GM19324 (cell line): ENCODE data around the gene MATN1.

ENCODE experiments used
- ATAC-seq: cut with Tn5 transposase; IDR thresholded peaks from one replicate; pipeline ENCODE4 v1.9.1; 2021; ENCODE audit warnings: mild to moderate bottlenecking, moderate library complexity; ENCODE audit not compliant: unreplicated experiment, low FRiP score

Gene MATN1

DNA sequence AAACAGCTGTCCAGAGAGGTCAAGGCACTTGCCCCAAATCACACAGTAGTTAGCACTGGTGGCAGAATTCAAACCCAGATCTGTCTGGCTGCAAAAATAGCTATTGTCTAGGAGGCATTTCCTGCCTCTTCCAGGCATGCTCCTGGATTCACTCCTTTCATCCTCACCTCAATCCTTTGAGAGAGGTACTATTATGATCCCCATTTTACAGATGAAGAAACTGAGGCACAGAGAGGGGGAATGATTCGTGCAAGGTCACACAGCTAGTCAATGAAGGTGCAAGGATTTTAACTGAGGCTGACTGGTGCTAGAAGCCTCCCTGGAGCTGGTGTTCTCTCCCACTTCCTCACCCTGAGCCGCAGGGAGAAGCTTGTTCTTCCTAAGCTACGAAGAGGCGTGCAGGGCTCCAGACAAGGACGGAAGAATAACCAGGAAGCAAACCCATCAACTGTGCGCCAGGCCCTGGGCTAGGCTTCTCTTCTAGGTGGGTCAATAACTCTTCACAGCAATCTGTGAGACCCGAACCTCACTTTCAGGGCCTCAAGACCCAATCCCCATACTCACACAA lies 34.8 kb upstream of the MATN1 start:
- ATAC-seq = no peak

DNA sequence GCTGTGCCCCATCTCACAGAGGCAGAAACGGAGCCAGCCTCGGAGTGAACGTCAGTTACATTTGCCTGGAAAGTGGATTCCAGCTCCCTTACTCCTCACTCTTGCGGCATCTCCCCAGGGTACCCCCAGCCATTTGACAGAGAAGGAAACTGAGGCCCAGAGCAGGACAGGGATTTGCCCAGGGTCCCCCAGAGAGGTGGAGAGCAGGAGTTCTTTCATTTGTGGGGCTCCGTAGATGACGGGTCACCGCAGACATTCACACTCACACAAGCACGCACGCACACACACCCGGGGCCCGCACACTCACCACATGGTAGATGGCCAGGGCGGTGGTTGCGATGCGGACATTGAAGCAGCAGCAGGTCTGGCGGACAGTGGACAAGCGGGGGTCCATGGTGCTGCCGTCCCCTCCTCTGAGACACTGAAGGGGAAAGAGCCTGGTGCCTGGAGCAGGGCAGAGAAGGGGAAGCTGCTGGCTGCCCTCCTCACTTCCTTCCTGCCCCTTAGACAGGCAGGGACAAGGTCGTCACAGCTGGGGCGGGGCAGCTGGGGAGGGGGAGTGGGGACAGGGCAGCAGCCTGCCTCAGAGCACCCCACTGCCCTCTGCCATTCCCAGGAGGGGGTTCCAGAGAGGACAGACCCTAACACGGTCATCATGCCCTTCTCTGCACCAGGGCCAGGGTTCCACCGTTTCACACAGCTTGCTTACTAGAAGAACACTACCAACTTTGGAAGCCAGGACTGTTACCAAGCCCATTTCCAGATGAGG lies 34.2 kb upstream of the MATN1 start, which contains the start of gene LAPTM5:
Gene LAPTM5 (minus strand): TSS at position 423 of the 769 bp plus-strand sequence. CDS start 29 bp downstream, at position 394.
- no peak for ATAC-seq

DNA sequence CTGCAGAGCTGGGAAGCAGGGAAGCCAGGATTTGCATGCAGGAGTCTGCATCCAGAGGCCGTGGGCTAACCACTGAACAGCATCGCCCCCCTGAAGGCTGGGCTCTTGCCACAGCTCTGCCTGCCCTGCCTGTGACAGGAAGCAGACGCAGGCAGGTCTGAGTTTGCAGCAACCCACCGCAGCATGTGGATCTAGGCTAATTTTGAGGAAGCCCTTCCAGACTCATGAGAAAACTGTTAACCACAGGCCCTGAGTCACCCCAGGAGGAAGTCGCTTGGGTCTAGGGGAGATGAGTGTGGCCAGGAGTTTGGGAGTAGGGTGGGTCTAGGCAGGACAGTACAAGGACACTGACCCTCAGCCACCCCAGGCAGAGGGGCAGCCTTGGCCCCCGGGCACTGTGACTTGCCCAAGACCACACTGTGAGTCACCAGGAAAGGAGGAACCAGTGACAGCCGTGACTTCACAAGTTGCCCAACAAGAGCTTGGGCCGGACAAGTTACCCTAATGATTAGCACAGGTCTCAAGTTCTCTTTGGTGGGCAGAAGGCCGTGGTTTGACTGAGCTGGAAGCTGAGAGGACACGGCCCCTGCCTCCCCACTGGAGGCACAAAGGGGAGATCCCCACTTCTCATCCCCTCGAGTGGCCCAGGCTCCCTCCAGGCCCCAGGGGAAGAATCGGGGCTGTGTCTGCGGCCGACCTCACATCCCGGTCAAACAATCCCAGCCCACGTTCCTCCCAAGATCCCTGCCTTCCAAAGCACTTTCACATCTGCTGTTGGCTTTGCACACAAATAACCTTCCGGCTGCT lies 33.4 kb upstream of the MATN1 start:
- no peak for ATAC-seq

DNA sequence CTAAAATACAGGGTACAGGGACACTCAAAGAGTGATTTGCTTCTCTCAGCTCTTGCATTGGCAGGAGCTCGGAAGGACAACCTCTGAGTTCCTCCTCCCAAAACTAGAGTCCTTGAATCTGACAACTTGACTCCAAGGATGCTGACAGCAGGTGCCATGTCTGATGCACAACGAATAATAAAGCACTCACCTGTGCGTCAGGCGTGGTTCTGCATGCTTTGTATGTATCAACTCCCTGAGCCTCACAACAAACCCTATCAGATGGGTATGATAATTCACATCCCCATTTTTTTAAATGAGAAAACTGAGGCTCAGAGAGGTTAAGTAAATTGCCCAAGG lies 32.8 kb upstream of the MATN1 start:
- no peak for ATAC-seq

DNA sequence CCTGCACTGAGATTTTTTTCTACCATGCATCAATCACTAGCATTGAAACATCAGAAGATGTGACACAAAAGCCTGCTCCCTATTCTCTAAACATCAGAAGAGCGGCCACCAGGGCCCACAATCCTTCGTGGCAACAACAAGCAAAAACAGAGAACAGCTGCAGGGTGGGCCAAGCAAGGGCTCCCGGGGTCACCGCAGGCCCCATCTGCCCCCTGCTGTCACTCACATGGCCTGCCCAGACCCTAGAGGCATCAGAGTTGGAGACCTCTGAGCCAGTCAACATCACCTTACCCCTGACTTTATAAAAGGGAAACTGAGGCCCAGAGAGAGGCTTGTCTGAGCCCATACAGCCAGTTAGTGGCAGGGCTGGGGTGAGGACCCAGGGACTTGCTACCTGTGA lies 32.4 kb upstream of the MATN1 start:
- ATAC-seq = no peak

DNA sequence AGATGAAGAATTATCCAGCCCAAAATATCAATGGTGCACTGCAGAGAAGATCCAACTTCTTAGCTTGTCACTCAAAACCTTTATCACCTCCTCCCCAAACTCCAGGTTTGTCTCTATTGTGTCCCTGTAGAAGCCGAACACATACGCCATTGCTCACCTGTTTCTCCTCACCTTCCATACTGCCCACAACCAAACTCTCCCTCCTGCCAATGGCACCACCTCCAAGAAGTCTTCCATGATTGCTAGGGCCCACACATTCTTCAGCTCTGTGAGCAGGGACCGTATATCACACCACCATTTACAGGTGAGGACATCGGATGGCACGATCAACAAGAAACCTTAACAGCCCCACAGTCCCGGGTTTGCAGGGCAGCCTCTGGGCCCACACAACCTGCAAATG lies 31.9 kb upstream of the MATN1 start:
- no peak for ATAC-seq

DNA sequence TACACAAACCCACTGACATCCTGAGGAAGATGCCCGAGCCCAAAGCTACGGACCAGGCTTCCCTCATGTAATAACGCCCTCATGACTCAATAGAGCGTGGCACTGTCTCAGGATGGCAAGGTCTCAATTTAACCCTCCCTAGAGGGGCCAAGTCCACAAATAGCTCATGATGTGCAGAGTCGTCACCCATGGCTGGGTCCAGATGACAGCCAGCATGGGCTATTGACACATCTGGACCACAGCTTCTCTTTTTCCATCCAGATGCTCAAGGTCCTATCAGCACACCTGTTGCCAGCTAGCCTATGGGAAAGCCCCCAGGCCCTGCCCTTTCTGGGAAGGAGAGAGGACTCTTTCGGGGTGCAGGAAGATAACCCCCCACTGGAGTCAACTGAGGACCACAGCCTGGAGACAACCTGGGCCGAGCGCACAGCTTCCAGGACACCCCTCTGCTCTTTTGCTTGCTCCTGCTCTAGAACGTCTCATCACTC lies 31.3 kb upstream of the MATN1 start:
- peak; percentile 46 for ATAC-seq

DNA sequence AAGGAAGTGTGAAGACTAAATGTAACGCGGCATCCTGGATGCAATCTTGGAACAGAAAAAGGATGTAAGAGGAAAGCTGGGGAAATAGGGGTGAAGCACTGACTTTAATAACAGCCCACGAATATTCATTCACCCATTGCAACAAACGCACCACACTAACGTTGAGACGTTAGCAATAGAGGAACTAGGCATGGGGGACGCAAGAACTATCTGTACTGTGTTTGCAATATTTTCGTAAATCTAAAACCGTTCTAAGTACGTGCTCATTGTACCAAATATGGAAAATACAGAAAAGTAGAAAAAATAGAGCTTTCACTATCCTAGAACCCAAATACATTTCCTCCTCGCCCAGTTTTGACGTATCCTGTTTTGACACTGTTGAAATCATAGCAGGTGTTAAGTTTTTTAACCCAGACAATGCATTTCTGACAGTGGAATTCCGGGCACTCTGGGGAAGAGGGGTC lies 30.3 kb upstream of the MATN1 start:
- no peak for ATAC-seq

DNA sequence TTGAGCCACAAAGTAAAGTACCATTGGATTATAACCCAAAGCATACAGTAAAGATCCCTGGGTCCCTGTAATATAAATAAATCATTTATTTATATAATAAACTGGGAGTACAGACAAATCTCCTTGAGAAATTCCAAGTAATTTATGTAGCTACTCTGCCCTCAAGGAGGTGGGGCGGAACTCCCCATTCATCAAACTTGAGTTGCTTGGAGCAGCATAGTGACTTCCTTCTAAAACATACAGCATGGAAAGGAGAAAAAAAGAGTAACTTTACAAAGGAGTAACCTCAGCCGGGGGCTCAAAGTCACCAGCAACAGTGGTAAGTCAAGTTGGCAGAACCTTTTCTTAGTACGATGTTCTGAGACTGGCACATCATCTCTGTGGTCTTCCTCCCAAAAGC lies 29.7 kb upstream of the MATN1 start:
- ATAC-seq = no peak

DNA sequence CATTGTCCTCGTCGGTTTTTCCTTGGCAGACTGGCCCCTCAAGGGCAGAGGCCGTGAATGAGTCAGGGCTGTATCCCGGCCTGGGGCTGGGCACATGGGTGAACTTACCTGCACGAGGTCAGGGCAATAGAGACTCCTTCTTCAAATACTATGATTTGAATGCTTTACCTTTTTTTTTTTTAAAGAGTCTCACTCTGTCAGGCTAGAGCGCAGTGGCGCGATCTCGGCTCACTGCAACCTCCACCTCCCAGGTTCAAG lies 29.2 kb upstream of the MATN1 start:
- ATAC-seq = no peak

DNA sequence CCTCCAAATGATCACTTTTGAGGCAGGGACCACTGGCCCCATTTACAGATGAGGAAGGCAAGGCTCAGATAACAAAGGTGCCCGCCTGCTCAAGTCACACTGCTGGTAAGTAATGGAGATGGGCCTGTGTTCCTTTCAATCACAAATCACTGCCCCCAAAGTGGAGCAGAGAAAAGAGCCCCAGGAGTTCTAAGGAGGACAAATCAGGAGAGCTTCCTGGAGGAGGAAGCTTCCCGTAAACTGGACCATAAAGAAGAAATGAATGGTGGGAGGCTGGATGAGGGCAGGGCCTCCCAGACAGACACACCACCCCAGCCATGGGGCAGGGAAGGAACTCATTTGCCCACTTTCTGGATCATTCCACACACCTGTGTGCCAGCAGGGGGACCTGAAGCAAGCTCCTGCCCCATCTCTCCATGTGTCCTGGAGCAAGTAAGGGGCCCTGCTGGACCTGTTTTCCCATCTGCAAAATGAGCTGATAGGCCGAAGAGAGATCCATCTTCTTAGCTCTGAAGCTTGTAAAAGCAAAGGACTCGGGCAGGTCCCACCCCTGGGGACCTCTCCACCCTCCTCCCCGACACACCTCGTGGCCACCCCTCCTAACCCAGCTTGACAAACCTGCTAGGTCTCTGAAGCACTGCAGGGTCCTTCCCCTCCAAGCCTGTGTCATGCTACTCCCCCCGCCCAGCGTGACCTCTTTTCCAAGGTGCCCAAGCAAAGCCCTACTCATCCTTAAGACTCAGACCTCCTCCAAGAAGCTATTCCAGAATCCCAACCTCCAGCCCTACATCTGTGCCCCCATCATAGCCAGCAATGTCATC lies 28.7 kb upstream of the MATN1 start:
- ATAC-seq = no peak

DNA sequence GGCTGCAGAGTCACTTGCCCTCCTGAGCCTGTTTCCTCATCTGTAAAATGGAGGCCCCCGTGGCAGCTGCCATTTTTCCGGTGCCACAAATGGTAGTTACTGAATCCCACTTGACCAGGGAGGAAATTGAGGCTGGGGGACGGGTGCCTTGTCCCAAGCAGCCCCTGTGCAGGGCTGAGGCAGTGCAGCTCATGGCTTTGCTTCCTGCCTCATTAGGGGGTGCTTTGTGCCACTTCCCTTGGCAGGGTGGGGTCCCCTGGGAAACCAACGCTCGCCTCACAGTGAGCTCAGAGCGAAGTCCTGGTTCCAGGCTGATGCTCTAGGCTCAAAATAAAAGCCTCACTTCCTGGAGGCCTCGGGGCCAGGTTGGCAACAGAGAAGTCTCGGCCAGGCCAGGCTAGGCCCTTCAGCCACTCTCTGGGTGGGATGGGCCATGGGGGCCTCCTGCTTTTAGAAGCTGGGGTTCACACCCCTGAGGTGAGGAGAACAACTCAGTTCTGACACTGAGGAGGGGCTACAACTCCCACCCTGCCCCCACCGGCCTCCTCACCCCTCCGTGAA lies 27.4 kb upstream of the MATN1 start:
- ATAC-seq = no peak

DNA sequence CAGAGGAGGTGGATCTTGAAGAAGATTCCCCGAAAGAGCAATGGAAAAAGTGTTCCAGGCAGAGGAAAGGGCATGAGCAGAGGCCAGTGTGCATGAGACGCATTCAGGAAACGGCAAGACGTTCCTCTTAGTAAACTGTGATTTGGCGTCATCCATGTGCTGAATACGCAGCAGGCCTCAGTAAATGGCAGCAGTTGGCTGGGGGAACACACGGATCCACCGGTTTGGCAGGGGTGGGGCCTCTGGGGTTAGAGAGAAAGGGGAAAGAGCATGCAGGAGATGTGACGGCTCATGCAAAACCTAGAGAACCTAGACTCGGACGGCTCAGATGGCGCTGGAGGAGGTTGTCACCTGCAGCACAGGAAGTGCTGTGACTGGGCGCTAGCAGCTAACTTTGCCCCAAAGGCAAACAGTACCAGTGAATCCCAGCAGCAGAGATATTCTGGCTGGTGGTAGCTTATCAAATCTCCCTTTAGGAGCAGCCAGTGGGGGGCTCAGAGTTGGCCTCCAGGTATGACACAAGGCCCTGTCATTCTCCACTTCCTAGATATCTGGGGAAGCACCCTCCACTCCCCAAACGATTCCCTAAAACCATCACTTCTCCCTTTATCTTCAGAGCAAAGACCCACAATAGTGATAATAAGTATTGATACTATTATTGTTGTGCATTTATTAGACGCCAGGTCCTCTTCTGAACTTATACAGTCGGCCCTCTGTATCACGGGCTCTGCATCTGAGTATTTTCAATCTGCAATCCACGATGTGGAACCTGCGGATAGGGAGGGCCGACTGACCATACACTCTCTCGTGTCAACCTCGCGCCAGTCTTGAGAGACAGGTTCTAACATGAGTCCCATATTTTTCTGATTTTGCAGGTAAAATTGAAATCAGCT lies 26.6 kb upstream of the MATN1 start:
- no peak for ATAC-seq

DNA sequence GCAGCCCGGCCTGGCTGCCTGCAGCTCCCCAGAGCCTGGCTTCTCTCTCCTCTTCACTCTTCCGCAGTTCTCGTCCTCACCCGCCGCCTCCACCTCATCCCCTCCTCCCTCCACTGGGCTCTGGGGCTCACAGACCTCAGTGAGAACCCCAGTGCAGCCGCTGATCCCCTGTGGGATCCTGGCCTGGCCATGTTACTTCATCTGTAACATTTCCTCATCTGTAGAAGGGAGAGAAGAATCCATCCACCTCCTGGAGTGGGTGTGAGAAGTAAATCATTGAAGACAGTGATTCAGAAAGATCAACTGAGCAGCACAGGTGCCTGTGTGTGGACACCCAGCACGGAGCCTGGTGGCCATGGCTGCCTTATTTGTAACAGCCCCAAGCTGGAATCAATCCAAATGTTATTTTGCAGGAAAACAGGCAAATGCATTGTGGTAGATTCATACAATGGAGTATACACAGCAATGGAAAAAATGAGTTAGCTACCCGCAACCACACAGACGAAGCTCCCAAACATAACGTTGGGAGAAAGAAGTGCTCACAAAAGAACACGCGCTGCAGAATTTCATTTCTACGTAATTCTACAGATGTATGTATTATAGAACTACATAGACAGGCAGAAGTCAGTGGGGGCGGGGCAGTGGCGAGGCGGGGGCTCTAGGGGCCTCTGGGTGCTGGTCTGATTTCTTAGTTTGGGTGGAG lies 25.5 kb upstream of the MATN1 start:
- ATAC-seq = no peak

DNA sequence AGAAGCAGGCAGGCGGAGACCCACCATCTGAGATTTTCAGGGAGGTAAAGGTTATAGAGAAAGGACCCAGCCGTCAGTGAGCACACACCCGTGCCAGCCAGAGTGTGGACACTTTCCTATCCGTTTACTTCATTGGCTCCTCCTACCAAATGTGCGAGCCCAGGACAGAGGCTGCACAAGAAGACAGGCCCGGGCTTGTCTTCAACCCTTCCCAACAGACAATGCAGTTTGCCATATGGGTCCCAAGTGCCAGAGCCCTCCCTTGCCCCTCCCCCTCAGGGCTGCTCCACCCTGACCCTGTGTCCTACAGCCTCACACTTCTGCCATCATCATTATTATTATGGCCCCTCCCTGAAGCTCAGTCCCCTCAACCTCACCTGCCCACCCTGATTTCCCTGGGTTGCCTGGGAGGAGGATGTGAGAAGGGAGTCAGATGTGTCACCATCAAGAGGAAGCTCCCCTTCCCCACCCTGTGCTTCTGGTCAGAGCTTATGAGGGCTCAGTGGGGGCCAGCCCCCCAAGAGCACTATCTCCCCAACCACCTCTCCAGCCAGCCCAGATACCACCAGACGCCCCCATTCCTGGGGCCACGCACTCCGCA lies 24.8 kb upstream of the MATN1 start:
- no peak for ATAC-seq

DNA sequence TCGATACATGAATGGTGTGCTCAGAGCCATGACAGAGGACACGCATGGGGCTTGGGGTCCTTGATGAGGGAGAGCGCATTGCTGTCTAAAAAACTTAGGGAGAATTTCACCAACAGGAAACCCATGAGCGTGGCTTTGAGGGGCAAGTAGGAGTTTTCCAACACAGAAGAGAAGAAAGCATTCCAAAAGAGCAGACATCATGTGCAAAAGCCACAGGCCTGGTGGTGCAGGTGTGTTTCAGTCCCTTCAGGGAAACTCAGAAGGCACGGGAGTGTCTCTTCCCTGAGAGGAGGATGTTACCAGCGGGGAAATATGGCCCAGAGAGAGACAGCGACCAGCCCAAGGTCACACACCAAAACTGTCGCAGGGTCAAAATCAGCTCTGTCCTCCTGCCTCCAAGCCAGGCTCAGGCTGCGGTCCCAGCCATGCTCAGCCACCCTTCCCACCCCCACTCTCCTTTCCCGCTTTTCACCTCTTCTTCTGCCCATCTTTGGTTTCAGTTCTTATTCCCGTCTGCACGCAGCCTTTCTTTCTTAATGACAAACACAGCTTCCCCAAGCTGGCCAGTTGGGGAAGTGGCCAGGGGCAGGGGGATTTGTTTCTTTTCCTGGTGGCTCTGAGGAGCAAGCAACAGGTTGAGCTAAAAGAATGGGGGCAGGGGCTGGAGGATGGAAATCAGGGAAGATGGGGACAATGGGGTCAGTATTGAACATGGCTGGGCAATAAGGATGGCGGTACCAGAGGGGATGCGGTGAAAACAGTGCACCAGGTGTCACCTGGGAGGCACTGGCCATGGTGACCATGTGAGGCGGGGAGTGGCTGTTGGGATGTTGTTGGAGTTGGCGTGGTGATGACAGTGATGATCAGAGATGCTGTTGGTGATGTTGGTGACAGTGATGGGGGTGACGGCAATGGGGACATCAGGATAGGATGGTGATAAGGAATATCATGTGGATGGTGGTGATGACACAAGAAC lies 23.9 kb upstream of the MATN1 start:
- no peak for ATAC-seq
